ENCODE data around the gene HCN2.
"Not testable (repeated sequence)": the region's sequence is repeated elsewhere in the genome, so short reads cannot be mapped to it uniquely, and the experiment has no call there.

HCN2 gene

DNA sequence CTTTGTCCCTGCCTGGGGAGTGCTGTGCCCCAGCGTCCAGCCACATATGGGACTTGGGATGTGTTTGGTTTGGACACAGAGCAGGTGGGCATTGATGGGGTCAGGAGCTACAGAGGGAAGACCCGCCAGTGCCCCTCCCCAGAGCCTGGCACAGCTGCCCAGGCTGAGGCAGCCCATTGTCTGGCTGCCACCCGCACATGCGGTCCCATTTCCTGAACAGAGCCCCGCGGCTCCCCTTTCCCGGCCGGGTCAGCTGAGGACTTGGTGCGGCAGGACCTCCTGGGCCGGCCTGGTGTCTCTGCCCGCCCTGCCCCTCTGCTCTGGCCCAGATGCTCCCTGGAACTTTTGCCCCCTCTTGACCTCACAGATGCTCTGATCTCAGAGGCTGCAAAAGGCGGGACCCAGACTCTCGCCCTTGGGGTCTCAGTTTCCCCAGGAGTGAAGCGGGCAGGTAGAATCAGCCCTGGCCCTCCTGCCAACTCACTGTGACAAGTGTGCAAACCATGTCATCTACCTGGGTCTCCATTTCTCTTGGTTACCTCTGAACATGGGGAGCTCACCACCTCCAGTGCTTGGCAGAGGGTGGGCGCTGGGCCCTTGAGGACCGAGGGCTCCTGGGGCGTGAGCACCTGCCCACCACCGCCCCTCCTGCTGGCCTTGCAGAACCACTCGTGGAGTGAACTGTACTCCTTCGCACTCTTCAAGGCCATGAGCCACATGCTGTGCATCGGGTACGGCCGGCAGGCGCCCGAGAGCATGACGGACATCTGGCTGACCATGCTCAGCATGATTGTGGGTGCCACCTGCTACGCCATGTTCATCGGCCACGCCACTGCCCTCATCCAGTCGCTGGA is 17.8 kb downstream of the HCN2 start:
- DNase-seq = no peak

DNA sequence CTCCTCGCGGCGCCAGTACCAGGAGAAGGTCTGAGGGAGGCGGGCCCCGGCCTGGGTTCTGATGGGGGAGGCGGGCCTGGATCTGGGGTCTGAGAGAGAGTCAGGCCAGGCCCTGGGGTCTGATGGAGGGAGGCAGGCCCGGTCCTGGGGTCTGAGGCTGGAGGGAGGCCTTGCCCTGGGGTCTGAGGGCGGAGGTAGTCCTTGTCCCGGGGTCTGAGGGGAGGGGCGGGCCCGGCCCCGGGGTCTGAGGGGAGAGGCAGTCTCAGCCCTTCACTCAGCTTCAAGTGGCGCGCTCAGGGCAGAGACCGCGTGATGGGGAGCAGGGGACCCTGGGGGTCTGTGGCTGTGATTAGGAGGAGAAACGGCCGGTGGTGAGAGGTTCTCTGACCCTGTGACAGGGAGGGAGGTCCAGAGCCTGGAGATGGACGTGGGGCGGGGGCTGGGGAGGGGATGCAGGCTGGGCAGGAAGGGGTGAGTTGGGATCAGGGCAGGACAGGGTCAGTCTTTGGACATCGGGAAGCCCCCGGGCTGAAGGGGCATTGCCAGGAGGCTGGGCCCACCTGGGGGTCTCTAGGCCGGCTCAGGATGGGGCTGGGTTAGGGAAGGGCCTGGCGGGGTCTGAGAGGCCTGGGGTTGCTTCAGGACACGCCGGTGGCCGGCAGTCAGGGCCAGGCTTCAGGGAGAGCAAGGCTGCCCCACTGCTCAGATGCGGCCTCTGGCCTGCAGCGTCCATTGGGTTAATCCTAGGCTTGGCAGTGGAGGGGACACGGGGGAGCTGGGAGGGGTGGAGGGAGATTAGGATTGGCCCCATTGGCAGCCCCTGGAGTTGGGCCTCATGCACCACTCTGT is 18.7 kb downstream of the HCN2 start:
- DNase-seq = no peak

DNA sequence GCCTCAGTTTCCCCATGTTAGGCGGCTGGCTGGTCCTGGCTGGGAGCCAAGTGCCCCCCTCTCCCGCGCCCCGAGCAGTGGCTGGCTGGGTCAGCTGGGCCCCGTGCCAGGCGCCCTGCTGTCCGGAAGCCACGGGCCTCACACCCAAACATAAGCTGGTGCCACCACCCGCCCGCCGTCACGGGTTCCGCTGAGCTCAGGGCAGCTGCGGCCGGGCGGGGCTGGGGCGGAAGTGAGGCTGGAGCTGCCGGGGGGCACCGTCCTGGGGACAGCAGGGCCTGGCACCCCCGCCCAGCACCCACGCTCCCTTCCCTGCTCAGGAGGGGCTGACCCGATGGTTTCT is 19.3 kb downstream of the HCN2 start:
- DNase-seq = no peak

DNA sequence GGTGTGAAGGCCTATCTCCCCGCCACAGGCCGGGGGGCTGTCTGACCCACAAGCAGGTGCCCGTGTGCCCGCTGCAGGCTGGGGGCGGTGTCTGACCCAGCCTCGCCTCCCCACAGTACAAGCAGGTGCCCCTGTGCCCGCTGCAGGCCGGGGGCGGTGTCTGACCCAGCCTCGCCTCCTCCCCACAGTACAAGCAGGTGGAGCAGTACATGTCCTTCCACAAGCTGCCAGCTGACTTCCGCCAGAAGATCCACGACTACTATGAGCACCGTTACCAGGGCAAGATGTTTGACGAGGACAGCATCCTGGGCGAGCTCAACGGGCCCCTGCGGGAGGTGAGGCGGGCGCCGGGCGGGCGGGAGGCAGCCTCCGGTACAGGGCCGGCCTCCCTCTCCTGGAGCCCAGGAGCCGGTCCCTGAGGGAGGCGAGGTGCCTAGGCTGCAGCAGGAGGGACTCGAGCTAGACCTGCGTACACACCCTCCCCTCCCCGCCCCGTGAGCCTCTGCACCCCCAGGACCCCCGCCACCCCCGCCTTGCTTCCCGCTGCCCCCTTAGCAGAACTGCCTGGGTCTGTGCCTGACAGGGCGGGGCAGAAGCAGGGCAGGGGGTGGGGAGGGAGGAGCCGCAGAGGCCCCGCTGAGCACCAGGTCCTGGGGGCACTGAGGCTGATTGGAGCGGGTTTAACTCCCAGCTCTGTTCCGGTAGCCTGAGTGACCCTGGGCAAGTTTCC is 20.6 kb downstream of the HCN2 start:
- no peak for DNase-seq

DNA sequence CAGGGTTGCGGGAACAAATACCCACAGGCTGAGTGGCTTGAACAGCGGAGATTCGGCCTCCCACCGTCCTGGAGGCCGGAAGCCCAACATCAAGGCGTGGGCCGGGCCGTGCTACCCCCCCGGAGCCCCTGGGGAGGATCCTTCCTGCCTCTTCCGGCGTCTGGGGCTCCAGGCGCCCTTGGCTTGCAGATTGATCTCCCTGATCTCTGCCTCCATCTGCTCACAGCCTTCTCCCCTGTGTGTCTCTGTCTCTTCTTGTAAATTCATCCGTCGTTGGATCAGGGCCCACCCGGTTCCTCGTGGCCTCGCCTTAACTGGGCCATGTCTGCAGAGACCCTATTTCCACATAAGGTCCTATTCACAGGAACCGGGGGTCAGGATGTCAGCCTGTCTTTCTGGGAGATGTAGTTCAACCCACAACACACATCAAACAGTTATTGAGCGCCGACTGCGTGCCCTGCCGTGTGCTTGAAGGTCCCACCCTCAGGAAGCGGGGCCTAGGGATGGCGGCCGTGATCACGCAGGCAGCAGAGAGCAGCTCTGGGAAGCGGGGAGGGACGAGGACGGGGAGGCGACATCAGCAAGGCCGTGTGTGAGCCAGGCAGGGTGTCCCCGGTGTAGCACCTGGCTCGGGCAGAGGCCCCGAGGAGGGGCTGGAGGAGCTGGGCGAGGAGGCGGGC is 21.3 kb downstream of the HCN2 start:
- no peak for DNase-seq

DNA sequence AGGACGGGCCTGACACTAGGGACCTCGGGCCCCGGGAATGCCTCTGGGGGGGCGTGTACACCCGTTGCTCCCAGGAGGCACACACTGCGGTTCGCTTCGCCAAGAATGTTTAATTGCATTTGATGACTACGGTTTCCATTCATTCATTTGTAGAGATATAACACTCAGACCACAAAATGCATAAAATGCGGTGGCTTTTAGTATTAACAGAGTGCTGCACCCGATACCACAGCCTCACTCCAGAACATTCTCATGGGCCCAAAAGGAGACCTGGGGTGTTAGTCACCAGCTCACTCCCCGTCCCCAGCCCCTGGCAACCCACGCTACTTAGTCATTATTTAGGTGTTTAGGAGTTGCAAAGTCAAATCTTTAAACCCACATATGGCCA is 21.8 kb downstream of the HCN2 start:
- DNase-seq = no peak

DNA sequence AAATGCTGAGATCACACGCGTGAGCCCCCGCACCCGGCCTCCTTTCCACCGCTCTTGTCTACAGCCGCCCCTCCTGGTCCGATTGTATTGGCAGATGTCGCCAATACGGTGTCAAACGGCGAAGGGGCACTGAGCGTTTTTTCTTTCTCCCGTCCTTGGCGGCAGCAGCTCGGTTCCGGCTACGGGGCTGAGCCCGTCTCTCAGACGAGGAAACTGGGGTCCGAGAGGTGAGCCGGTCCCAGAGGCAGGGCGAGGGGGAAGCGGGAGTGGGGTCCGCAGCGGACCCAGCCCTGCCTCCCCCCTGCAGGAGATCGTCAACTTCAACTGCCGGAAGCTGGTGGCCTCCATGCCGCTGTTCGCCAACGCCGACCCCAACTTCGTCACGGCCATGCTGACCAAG is 23.3 kb downstream of the HCN2 start:
- DNase-seq = no peak

DNA sequence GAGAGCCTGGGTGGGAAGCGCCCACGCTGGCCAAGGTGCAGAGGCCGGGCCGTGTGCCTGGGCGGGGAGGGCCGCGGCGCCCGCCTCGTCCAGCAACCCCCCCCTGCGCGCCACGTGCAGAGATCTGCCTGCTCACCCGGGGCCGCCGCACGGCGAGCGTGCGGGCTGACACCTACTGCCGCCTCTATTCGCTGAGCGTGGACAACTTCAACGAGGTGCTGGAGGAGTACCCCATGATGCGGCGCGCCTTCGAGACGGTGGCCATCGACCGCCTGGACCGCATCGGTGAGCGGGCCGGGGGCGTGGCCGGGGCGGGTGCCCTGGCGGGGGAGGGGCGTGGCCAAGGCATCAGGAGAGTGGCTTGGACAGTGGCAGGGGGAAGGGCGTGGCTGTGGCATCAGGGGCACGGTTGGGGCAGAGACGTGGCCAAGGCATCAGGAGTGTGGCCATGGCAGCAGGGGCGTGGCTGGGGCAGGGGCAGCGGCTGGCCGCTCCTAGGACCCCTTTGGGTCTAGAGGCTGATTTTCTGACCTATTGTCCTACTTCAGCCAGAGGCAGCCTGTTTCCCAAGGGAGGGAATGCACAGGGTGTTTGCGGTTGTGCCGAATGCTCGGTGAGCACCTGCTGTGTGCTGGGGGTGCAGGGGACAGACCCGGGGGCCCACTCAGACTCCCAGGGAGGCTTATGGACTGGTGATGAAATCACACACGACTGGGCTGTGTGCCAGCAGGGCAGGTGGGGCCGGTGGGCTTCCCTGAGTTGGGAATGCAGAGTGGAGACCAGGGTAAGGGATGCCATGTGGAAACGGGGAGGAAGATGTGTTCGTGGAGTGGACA is 24.3 kb downstream of the HCN2 start:
- no peak for DNase-seq

DNA sequence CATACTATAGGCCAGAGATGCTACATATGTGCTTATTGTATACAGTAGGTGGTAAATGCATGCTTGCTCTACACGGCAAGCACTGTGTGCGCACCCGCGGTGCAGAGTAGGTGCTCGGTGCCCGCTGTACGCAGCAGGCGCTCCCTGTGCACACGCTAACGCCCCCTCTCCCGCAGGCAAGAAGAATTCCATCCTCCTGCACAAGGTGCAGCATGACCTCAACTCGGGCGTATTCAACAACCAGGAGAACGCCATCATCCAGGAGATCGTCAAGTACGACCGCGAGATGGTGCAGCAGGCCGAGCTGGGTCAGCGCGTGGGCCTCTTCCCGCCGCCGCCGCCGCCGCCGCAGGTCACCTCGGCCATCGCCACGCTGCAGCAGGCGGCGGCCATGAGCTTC is 25.9 kb downstream of the HCN2 start:
- no peak for DNase-seq

DNA sequence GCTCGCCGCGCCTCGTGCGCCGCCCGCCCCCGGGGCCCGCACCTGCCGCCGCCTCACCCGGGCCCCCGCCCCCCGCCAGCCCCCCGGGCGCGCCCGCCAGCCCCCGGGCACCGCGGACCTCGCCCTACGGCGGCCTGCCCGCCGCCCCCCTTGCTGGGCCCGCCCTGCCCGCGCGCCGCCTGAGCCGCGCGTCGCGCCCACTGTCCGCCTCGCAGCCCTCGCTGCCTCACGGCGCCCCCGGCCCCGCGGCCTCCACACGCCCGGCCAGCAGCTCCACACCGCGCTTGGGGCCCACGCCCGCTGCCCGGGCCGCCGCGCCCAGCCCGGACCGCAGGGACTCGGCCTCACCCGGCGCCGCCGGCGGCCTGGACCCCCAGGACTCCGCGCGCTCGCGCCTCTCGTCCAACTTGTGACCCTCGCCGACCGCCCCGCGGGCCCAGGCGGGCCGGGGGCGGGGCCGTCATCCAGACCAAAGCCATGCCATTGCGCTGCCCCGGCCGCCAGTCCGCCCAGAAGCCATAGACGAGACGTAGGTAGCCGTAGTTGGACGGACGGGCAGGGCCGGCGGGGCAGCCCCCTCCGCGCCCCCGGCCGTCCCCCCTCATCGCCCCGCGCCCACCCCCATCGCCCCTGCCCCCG is 26.5 kb downstream of the HCN2 start:
- DNase-seq = no peak

DNA sequence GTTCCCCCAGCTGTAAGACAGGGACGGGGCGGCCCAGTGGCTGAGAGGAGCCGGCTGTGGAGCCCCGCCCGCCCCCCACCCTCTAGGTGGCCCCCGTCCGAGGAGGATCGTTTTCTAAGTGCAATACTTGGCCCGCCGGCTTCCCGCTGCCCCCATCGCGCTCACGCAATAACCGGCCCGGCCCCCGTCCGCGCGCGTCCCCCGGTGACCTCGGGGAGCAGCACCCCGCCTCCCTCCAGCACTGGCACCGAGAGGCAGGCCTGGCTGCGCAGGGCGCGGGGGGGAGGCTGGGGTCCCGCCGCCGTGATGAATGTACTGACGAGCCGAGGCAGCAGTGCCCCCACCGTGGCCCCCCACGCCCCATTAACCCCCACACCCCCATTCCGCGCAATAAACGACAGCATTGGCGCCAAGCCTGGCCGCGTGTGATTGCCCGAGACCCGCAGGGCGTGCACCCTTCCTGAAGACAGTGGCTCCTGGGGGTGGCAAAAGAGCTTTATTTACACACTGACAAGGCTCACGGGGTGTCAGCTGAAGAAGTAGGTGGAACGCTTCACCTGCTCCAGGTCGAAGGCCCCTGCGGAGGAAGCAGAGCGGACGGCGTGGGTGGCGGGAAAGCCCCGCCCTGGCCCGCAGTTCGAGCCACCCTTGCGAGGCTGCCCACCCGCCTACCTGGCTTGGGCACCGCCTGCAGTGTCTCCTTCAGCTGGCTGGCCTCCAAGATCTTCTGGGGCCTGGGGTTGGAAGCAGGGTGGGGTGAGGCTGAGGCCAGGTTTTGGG is 27.3 kb downstream of the HCN2 start:
- no peak for DNase-seq

DNA sequence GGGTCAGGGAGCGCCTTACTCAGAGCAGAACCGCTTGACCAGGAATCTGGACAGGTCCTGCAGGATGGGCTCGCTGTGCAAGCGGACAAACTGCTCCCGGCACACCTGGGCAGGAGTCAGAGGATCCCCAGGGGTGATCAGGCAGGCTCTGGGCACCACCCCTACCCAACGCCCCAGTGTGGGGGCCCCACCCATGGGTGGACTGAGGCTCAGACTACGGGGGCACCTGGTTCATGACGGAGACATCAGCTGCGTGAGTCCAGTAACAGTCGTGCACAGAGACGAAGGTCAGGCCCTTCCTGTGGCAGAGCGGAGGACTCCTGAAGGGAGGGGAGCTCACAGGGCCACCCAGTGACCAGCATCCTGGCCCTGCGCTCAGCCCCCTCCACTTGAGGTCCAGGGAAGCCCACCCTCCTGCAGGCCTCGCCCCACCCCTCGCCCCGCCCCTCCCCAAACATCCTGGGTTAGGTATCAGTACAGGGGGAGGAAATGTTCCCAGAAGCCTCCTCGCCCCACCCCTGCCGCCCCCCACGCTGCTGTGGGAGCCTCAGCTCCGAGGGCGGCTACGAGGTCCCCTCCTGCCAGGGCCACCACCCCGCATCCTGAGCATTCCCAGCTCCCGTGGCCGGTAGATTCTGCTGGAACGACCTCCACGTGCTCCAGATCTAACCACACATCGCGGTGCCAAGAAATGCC is 28.0 kb downstream of the HCN2 start:
- DNase-seq = no peak

DNA sequence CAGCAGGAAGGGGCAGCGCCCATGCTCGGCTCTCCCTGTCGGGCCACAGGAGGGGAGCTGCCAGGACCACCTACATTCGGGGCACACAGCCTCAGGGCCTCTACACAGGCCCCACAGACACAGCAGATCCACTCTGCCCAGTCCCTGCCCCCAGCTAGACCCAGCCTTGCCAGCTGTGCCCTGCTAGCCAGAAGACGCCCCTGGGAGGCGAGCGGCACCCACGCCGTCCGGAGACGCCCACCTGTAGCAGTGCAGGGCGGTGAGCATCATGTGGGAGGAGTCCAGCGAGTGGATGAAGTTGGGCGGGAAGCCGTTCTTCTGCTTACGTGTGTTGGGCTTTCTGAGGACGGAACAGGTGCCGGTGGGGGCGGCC is 28.6 kb downstream of the HCN2 start:
- no peak for DNase-seq

DNA sequence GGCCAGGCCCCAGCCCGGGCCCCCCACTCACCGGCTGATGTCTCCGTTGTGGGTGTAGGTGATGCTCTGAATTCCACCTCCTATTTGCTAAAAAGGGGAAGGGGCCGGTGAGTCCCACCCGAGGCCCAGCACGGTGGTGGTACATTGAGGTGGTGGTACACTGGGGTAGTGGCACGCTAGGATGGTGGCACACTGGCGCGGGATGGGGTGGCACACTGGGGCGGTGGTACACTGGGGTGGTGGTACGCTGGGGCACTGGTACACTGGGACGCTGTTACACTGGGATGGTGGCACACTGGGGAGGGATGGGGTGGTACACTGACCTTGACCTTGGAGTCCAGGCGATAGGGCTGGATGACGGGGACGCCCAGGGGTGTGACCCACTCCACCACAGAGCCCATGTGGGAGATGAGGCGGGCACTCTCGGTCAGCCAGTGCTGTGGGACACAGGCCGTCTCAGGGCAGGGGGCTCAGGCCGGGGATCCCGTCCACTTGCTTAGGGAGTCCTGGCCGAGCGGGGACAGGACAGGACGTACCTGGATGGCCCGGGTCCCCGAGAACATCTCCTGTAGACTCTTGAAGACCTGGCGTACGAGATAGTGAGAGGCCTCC is 29.1 kb downstream of the HCN2 start:
- no peak for DNase-seq

DNA sequence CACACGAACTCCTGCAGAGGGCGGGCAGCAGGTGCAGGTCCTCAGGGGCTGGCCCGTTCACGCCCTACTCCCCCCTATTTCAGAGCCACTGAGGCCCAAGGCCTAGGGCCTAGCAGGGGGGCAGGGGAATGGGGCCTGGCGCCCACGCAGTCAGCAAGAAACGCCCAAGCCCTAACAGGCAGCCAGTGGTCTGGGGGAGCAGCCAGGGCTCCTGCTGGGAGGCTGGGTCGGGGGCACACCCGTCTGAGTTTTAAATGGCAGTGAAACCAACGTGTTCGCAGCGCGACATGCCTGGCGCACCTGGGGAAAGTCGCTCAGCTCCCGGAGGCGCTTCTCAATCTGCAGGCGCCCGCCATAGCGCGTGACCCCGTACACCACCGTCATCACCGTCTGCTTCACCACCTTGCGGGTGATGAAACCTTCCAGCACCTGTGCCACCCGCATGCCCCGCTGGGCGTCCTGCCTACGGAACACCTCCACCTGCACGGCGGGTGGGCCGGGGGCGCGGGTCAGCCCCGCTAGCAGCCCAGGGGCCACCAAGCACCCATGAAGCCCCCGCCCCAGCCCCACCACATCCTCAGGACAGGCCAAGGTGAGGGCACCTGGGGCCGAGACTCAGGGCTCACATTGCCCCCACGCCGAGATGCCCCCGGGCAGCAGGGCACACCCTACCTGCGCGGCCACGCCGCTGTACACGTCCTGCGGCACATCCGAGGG is 29.8 kb downstream of the HCN2 start:
- no peak for DNase-seq

DNA sequence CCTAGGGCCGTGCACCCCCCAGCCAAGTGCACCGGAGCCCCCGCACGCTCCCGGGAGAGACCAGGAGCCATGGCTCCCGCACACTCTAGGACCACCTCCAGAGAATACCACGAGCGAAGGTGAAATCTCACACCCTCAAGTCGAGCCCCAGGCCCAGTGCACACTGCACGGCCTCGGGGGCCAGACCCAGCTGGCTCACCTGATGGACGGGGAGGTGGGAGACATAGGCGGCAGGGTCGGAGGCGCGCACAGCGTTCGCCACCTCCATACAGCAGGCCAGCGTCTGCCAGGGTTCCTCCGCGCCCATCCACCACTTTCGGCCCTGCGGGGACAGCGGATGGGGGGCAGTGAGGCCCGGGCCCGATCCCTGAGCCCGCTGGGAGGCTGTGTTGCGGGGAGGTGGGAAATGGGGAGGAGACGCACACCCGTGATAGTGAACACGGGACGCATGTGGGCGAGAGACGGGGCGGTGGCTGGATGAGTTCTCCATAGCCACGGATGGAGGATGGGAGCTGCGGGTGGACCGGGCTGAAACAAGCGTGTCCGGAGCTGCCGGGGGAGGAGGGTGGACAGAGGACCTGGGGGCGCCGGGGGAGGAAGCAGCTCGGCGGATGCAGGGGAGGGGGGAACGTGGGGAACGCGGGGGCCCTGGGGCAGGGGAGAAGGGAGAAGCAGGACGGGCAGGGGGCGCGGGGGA is 30.6 kb downstream of the HCN2 start:
- DNase-seq = no peak

DNA sequence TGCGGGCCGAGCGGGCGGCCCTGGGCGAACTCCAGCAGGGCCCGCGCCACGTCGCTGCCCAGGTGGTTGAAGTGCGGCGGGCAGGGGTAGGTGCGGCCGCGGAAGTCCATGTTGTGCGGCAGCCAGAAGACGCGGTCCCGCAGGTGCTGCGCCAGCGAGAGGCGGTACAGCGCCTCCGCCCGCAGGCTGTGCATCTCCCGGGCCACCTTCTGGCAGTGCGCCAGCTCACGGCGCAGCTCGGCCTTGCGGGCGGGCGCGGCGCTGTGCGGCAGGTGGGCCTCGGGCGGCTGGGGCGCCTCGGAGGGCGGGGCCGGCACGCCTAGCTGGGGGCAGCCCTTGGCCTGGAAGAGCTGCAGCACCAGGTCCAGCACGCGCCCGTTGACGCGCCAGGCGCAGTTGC is 31.5 kb downstream of the HCN2 start:
- DNase-seq = not testable (repeated sequence)

DNA sequence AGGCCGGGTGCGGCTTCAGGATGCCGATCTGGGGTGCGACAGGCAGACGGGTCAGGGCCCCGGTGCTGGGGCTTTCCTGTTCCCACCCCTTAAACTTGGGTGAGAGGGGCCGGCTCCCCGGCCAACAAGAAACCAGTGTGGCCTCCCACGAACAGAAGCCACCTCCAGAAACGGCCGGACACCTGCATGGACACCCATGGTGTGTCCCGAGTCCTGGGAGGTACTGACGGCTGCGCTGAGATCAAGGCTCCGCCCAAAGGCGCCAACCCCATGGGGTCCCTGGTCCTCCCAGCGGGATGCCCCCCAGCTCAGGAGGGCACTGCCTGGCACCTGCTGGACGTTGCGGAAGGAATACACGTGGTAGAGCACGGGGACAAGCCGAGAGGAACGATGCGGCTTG is 32.1 kb downstream of the HCN2 start:
- DNase-seq = no peak

All from NCI-H510A treated with DMSO at 0.1 percent for 48 hours (cell line).